SK-N-SH treated with all-trans-retinoic acid at 6 μM for 48 hours (cell line): ENCODE data around the gene TES.

Experiments
- ARNTL ChIP-seq: fragments of 450-650 bp; formaldehyde crosslinking; IDR thresholded peaks from 2 replicates; pipeline ENCODE4 v1.5.0; 2020; ENCODE audit warnings: low read depth, mild to moderate bottlenecking, moderate library complexity, borderline replicate concordance
- GLIS3 ChIP-seq: fragments of 250-450 bp; sonication (Bioruptor Pico); IDR thresholded peaks from 2 replicates; pipeline ENCODE4 v1.5.0; 2020; ENCODE audit warnings: mild to moderate bottlenecking, moderate library complexity
- OSR1 ChIP-seq: fragments of 250-450 bp; sonication (Bioruptor Pico); IDR thresholded peaks from 2 replicates; pipeline ENCODE4 v1.8.0; 2022; ENCODE audit warnings: moderate library complexity, mild to moderate bottlenecking, inconsistent platforms
- SNAI2 ChIP-seq: fragments of 250-450 bp; sonication (Bioruptor Pico); IDR thresholded peaks from 2 replicates; pipeline ENCODE4 v1.5.0; 2020; ENCODE audit warnings: mild to moderate bottlenecking, moderate library complexity
- TCF4 ChIP-seq: fragments of 250-450 bp; sonication (Bioruptor Pico); IDR thresholded peaks from 2 replicates; pipeline ENCODE4 v1.8.0; 2021; ENCODE audit warnings: mild to moderate bottlenecking, moderate library complexity, borderline replicate concordance
- ZFP3 ChIP-seq: fragments of 250-450 bp; sonication (Bioruptor Pico); IDR thresholded peaks from 2 replicates; pipeline ENCODE4 v1.5.0; 2020; ENCODE audit warnings: mild to moderate bottlenecking, moderate library complexity
- ZFP30 ChIP-seq: fragments of 450-650 bp; formaldehyde crosslinking; IDR thresholded peaks from 2 replicates; pipeline ENCODE4 v1.5.0; 2022; ENCODE audit warnings: mild to moderate bottlenecking, moderate library complexity
- ZNF565 ChIP-seq: fragments of 450-650 bp; formaldehyde crosslinking; conservative IDR thresholded peaks from 2 replicates; pipeline ENCODE4 v1.5.0; 2020; ENCODE audit warnings: low read depth, mild to moderate bottlenecking, moderate library complexity
- ZNF70 ChIP-seq: fragments of 450-650 bp; formaldehyde crosslinking; IDR thresholded peaks from 2 replicates; pipeline ENCODE4 v1.5.0; 2020; ENCODE audit warnings: mild to moderate bottlenecking, moderate library complexity
- TF ChIP-seq, protein P1 (sequence below): fragments of 250-450 bp; sonication (Bioruptor Pico); IDR thresholded peaks from 2 replicates; pipeline ENCODE4 v1.8.0; 2020; ENCODE audit warnings: mild to moderate bottlenecking, moderate library complexity, borderline replicate concordance
- TF ChIP-seq, protein P2 (sequence below): fragments of 250-450 bp; sonication (Bioruptor Pico); IDR thresholded peaks from 2 replicates; pipeline ENCODE4 v1.5.0; 2020; ENCODE audit warnings: mild to moderate bottlenecking, moderate library complexity
- TF ChIP-seq, protein P3 (sequence below): fragments of 250-450 bp; sonication (Bioruptor Pico); IDR thresholded peaks from 2 replicates; pipeline ENCODE4 v1.5.1; 2020; ENCODE audit warnings: low read depth, mild to moderate bottlenecking, moderate library complexity

GRCh38 chr7:116271161-116271913 lies 61.0 kb downstream of the TES start:
- TF ChIP-seq ZFP3 (CRISPR knock-in tag), result no peak
- TF ChIP-seq, protein P1, sequence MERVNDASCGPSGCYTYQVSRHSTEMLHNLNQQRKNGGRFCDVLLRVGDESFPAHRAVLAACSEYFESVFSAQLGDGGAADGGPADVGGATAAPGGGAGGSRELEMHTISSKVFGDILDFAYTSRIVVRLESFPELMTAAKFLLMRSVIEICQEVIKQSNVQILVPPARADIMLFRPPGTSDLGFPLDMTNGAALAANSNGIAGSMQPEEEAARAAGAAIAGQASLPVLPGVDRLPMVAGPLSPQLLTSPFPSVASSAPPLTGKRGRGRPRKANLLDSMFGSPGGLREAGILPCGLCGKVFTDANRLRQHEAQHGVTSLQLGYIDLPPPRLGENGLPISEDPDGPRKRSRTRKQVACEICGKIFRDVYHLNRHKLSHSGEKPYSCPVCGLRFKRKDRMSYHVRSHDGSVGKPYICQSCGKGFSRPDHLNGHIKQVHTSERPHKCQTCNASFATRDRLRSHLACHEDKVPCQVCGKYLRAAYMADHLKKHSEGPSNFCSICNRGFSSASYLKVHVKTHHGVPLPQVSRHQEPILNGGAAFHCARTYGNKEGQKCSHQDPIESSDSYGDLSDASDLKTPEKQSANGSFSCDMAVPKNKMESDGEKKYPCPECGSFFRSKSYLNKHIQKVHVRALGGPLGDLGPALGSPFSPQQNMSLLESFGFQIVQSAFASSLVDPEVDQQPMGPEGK (CRISPR knock-in tag), result no peak
- TF ChIP-seq, protein P2, sequence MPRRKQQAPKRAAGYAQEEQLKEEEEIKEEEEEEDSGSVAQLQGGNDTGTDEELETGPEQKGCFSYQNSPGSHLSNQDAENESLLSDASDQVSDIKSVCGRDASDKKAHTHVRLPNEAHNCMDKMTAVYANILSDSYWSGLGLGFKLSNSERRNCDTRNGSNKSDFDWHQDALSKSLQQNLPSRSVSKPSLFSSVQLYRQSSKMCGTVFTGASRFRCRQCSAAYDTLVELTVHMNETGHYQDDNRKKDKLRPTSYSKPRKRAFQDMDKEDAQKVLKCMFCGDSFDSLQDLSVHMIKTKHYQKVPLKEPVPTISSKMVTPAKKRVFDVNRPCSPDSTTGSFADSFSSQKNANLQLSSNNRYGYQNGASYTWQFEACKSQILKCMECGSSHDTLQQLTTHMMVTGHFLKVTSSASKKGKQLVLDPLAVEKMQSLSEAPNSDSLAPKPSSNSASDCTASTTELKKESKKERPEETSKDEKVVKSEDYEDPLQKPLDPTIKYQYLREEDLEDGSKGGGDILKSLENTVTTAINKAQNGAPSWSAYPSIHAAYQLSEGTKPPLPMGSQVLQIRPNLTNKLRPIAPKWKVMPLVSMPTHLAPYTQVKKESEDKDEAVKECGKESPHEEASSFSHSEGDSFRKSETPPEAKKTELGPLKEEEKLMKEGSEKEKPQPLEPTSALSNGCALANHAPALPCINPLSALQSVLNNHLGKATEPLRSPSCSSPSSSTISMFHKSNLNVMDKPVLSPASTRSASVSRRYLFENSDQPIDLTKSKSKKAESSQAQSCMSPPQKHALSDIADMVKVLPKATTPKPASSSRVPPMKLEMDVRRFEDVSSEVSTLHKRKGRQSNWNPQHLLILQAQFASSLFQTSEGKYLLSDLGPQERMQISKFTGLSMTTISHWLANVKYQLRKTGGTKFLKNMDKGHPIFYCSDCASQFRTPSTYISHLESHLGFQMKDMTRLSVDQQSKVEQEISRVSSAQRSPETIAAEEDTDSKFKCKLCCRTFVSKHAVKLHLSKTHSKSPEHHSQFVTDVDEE (CRISPR knock-in tag), result no peak
- TF ChIP-seq ZFP30 (CRISPR knock-in tag), result no peak
- TF ChIP-seq OSR1, result no peak
- no peak for TF ChIP-seq ARNTL (CRISPR knock-in tag)
- TF ChIP-seq SNAI2 (CRISPR knock-in tag), result no peak
- TF ChIP-seq GLIS3 (CRISPR knock-in tag), result no peak
- no peak for TF ChIP-seq TCF4 (CRISPR knock-in tag)
- no peak for TF ChIP-seq ZNF70 (CRISPR knock-in tag)
- TF ChIP-seq ZNF565 (CRISPR knock-in tag), result no peak
- TF ChIP-seq, protein P3, sequence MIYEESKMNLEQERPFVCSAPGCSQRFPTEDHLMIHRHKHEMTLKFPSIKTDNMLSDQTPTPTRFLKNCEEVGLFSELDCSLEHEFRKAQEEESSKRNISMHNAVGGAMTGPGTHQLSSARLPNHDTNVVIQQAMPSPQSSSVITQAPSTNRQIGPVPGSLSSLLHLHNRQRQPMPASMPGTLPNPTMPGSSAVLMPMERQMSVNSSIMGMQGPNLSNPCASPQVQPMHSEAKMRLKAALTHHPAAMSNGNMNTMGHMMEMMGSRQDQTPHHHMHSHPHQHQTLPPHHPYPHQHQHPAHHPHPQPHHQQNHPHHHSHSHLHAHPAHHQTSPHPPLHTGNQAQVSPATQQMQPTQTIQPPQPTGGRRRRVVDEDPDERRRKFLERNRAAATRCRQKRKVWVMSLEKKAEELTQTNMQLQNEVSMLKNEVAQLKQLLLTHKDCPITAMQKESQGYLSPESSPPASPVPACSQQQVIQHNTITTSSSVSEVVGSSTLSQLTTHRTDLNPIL (CRISPR knock-in tag), result no peak
